GM23338 (cell line): ENCODE results near the gene ATP10B. TPM values are rescaled to one million over a fixed set of nuclear protein-coding genes. Genes with fewer than 3 reads are reported as not detected.

ENCODE experiments used
- ATAC-seq: fragments of 200-7000 bp; cut with Tn5 transposase; 3 replicates; pipeline ENCODE4 v1.9.1; 2020
- DNase-seq: peaks from one replicate; pipeline ENCODE4 v3.0.0-alpha.2; 2015; ENCODE audit warnings: low spot score
- H2AFZ ChIP-seq: fragments of 200-600 bp; sonication (generic); 2 replicates; pipeline ENCODE4 v1.8.0; 2016; ENCODE audit warnings: antibody characterized with exemption, mild to moderate bottlenecking, moderate library complexity
- H3F3A ChIP-seq: fragments of 200-600 bp; sonication (generic); replicated peaks from 2 replicates; pipeline ENCODE4 v1.8.0; 2017; ENCODE audit warnings: antibody characterized with exemption, mixed run types, low read depth
- H3K27ac ChIP-seq: fragments of 200-600 bp; sonication (generic); 2 replicates; pipeline ENCODE4 v1.6.1; 2016; ENCODE audit warnings: low read depth
- H3K27me3 ChIP-seq: fragments of 200-600 bp; sonication (generic); 2 replicates; pipeline ENCODE4 v1.8.0; 2016; ENCODE audit warnings: mild to moderate bottlenecking, mixed run types, moderate library complexity; ENCODE audit not compliant: insufficient read depth
- H3K36me3 ChIP-seq: fragments of 200-600 bp; sonication (generic); 2 replicates; pipeline ENCODE4 v1.8.0; 2016; ENCODE audit warnings: mild to moderate bottlenecking; ENCODE audit not compliant: insufficient read depth
- H3K4me1 ChIP-seq: fragments of 200-600 bp; sonication (generic); 2 replicates; pipeline ENCODE4 v1.8.0; 2016; ENCODE audit warnings: mild to moderate bottlenecking, moderate library complexity; ENCODE audit not compliant: insufficient read depth
- H3K4me2 ChIP-seq: fragments of 200-600 bp; sonication (generic); 2 replicates; pipeline ENCODE4 v1.7.1; 2017; ENCODE audit warnings: mixed run types
- H3K4me3 ChIP-seq: fragments of 200-600 bp; sonication (generic); 2 replicates; pipeline ENCODE4 v1.6.1; 2016; ENCODE audit warnings: mixed run types
- H3K79me2 ChIP-seq: fragments of 200-600 bp; sonication (generic); replicated peaks from 2 replicates; pipeline ENCODE4 v1.8.0; 2017; ENCODE audit warnings: mild to moderate bottlenecking; ENCODE audit not compliant: insufficient read depth
- H3K9me2 ChIP-seq: fragments of 200-600 bp; sonication (generic); 2 replicates; pipeline ENCODE4 v1.8.0; 2017; ENCODE audit not compliant: insufficient read depth
- H4K20me1 ChIP-seq: fragments of 200-600 bp; sonication (generic); replicated peaks from 2 replicates; pipeline ENCODE4 v1.8.0; 2017; ENCODE audit warnings: mild to moderate bottlenecking; ENCODE audit not compliant: insufficient read depth
- H3K27ac Mint-ChIP-seq: 2 replicates; pipeline ENCODE4 v1.8.0; 2020; ENCODE audit warnings: inconsistent platforms, mild to moderate bottlenecking, moderate library complexity, mixed read lengths
- H3K27me3 Mint-ChIP-seq: 3 replicates; pipeline ENCODE4 v1.8.0; 2022; ENCODE audit warnings: low read depth, mild to moderate bottlenecking, moderate library complexity, mixed read lengths, inconsistent platforms; ENCODE audit not compliant: insufficient read depth, poor library complexity
- H3K36me3 Mint-ChIP-seq: 3 replicates; pipeline ENCODE4 v1.8.0; 2021; ENCODE audit warnings: low read depth, mild to moderate bottlenecking, inconsistent platforms, moderate library complexity, mixed read lengths
- H3K4me1 Mint-ChIP-seq: 3 replicates; pipeline ENCODE4 v1.8.0; 2020; ENCODE audit warnings: mild to moderate bottlenecking, inconsistent platforms, mixed read lengths
- H3K4me3 Mint-ChIP-seq: 3 replicates; pipeline ENCODE4 v1.8.0; 2021; ENCODE audit warnings: moderate library complexity, mild to moderate bottlenecking, inconsistent platforms, mixed read lengths
- H3K9me3 Mint-ChIP-seq: 3 replicates; pipeline ENCODE4 v1.8.0; 2020; ENCODE audit warnings: moderate library complexity, mild to moderate bottlenecking, inconsistent platforms, mixed read lengths
- CREB1 ChIP-seq: fragments of 250-450 bp; sonication (Bioruptor Pico); IDR thresholded peaks from 2 replicates; pipeline ENCODE4 v1.5.0; 2020; ENCODE audit warnings: low read depth, mild to moderate bottlenecking, moderate library complexity
- NANOG ChIP-seq: IDR thresholded peaks from 2 replicates; pipeline ENCODE4 v1.6.1; 2016; ENCODE audit warnings: antibody characterized with exemption, borderline replicate concordance
- POLR2AphosphoS5 ChIP-seq: IDR thresholded peaks from 2 replicates; pipeline ENCODE4 v1.6.1; 2016; ENCODE audit warnings: antibody characterized with exemption, low read depth
- STAT1 ChIP-seq: IDR thresholded peaks from one replicate; pipeline ENCODE4 v1.6.1; 2016; ENCODE audit warnings: antibody characterized with exemption; ENCODE audit not compliant: unreplicated experiment
- ZNF114 ChIP-seq: fragments of 250-450 bp; sonication (Bioruptor Pico); IDR thresholded peaks from 2 replicates; pipeline ENCODE4 v1.5.0; 2020; ENCODE audit warnings: mild to moderate bottlenecking, moderate library complexity
- polyA plus RNA-seq: library from polyadenylated mRNA; unstranded; fragments of >200 nt; fragmentation: Nextera tagmentation; extraction: Ambion mirVana; gene quantifications from 2 replicates; pipeline ENCODE4 v1.2.1, GENCODE V29; 2016
- total RNA-seq: library from RNA; depleted of rRNA; stranded (reverse); fragments of >200 nt; shearing (Covaris generic); gene quantifications from 2 replicates; pipeline ENCODE4 v1.2.3, GENCODE V29; 2014
- TF ChIP-seq, protein P1 (sequence below): IDR thresholded peaks from one replicate; pipeline ENCODE4 v1.6.1; 2018; ENCODE audit warnings: antibody characterized with exemption; ENCODE audit not compliant: unreplicated experiment
- TF ChIP-seq, protein P2 (sequence below): fragments of 250-450 bp; sonication (Bioruptor Pico); IDR thresholded peaks from 2 replicates; pipeline ENCODE4 v1.5.0; 2020; ENCODE audit warnings: mild to moderate bottlenecking, moderate library complexity
- TF ChIP-seq, protein P3 (sequence below): IDR thresholded peaks from 2 replicates; pipeline ENCODE4 v1.6.1; 2016; ENCODE audit warnings: antibody characterized with exemption

ATP10B gene
- total and polyA plus RNA-seq, 2 experiments from 2014 or later, result 0.11 to 0.14 TPM

DNA sequence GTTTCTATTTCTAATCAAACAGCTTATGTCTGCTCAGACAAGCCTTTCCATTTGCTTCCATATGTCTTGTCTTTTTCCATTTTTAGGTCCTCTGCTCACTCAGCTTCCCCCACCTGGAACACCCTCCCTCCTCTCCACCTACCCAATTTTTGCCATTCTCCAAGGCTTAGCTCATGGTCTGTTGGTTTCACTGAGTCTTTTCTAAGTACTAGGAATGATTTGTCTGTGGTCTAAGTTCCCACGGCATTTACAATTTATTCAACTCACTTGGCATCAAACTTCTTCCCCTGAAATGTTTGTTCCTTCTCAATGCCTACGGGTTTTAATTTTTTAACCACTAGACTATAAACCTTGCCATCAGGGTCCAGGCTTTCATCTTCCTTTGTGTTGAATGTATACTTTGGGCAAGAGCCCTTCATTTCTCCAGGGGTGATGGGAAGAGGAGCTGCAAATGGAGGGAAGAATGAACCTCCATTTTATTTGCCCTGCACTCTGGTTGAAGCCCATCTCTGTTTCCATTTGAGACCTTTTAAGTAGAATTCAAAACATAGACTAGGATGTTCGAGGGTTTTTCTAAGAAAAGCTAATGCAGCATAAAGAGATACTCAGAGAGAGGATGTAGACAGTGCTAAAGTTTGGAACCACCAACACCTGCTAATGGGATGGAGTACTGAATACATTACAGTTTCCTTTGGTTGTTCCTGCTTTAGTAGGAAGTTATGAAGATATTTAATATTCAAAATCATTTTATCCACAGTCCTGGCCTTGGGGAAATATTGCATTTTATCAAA, 326.3 kb downstream of the ATP10B start:
- Histone ChIP-seq H3K4me2 (no peak overlapping the region), H3F3A (no peaks in the 10 kb centered on the region), H3K9me2 (no peaks in the 10 kb centered on the region), H4K20me1 (no peaks in the 10 kb centered on the region), H3K36me3 (no peaks in the 10 kb centered on the region), H3K27me3 (no peaks in the 10 kb centered on the region), H3K27ac (no peak overlapping the region), H2AFZ (no peak overlapping the region), H3K79me2 (no peaks in the 10 kb centered on the region), H3K4me1 (peaks cover 5% of the 10 kb centered on the region), H3K4me3 (no peak overlapping the region)
- Mint-ChIP-seq H3K36me3 (no peaks in the 10 kb centered on the region), H3K27me3 (peaks cover 2% of the 10 kb centered on the region), H3K27ac (no peak overlapping the region), H3K9me3 (no peaks in the 10 kb centered on the region), H3K4me3 (no peak overlapping the region), H3K4me1 (peaks cover 7% of the 10 kb centered on the region; the same call in 2 of the 3 replicates)
- no peak for DNase-seq
- TF ChIP-seq CREB1 (CRISPR knock-in tag) (no peak), STAT1 (no peak)
- no peak for ATAC-seq

DNA sequence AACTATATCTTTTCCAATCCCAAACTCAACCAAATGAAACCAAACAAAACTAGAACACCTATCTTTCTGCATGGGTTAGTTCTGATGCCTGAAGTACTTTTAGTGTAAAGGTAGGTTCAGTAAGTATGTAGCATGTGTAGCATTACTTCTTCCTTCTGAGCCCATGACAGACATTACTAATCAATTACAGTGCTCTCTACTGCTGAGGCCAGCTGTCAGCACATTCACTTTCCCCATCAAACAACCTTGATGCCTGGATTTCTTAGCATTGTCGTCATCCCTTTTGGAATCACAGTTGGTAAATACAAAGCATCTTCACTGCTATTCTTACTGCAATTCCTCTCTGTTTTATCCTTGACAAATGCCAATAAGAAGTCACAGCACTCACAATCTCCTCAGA, 327.2 kb downstream of the ATP10B start:
- Mint-ChIP-seq H3K27ac (no peak overlapping the region), H3K9me3 (no peaks in the 10 kb centered on the region), H3K4me3 (no peak overlapping the region), H3K27me3 (peaks cover 2% of the 10 kb centered on the region), H3K4me1 (peaks cover 7% of the 10 kb centered on the region; the same call in 2 of the 3 replicates), H3K36me3 (no peaks in the 10 kb centered on the region)
- Histone ChIP-seq H2AFZ (no peak overlapping the region; the same call in 1 of the 2 replicates), H3K4me2 (no peak overlapping the region), H3K9me2 (no peaks in the 10 kb centered on the region), H3K27ac (no peak overlapping the region), H3K27me3 (no peaks in the 10 kb centered on the region), H3K79me2 (no peaks in the 10 kb centered on the region), H3K36me3 (no peaks in the 10 kb centered on the region), H3K4me3 (no peak overlapping the region), H3F3A (no peaks in the 10 kb centered on the region), H4K20me1 (no peaks in the 10 kb centered on the region), H3K4me1 (peaks cover 5% of the 10 kb centered on the region)
- ATAC-seq (no peak), DNase-seq (no peak)
- TF ChIP-seq, protein P1, sequence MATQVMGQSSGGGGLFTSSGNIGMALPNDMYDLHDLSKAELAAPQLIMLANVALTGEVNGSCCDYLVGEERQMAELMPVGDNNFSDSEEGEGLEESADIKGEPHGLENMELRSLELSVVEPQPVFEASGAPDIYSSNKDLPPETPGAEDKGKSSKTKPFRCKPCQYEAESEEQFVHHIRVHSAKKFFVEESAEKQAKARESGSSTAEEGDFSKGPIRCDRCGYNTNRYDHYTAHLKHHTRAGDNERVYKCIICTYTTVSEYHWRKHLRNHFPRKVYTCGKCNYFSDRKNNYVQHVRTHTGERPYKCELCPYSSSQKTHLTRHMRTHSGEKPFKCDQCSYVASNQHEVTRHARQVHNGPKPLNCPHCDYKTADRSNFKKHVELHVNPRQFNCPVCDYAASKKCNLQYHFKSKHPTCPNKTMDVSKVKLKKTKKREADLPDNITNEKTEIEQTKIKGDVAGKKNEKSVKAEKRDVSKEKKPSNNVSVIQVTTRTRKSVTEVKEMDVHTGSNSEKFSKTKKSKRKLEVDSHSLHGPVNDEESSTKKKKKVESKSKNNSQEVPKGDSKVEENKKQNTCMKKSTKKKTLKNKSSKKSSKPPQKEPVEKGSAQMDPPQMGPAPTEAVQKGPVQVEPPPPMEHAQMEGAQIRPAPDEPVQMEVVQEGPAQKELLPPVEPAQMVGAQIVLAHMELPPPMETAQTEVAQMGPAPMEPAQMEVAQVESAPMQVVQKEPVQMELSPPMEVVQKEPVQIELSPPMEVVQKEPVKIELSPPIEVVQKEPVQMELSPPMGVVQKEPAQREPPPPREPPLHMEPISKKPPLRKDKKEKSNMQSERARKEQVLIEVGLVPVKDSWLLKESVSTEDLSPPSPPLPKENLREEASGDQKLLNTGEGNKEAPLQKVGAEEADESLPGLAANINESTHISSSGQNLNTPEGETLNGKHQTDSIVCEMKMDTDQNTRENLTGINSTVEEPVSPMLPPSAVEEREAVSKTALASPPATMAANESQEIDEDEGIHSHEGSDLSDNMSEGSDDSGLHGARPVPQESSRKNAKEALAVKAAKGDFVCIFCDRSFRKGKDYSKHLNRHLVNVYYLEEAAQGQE, result no peak
- no peak for TF ChIP-seq ZNF114
- TF ChIP-seq, protein P2, sequence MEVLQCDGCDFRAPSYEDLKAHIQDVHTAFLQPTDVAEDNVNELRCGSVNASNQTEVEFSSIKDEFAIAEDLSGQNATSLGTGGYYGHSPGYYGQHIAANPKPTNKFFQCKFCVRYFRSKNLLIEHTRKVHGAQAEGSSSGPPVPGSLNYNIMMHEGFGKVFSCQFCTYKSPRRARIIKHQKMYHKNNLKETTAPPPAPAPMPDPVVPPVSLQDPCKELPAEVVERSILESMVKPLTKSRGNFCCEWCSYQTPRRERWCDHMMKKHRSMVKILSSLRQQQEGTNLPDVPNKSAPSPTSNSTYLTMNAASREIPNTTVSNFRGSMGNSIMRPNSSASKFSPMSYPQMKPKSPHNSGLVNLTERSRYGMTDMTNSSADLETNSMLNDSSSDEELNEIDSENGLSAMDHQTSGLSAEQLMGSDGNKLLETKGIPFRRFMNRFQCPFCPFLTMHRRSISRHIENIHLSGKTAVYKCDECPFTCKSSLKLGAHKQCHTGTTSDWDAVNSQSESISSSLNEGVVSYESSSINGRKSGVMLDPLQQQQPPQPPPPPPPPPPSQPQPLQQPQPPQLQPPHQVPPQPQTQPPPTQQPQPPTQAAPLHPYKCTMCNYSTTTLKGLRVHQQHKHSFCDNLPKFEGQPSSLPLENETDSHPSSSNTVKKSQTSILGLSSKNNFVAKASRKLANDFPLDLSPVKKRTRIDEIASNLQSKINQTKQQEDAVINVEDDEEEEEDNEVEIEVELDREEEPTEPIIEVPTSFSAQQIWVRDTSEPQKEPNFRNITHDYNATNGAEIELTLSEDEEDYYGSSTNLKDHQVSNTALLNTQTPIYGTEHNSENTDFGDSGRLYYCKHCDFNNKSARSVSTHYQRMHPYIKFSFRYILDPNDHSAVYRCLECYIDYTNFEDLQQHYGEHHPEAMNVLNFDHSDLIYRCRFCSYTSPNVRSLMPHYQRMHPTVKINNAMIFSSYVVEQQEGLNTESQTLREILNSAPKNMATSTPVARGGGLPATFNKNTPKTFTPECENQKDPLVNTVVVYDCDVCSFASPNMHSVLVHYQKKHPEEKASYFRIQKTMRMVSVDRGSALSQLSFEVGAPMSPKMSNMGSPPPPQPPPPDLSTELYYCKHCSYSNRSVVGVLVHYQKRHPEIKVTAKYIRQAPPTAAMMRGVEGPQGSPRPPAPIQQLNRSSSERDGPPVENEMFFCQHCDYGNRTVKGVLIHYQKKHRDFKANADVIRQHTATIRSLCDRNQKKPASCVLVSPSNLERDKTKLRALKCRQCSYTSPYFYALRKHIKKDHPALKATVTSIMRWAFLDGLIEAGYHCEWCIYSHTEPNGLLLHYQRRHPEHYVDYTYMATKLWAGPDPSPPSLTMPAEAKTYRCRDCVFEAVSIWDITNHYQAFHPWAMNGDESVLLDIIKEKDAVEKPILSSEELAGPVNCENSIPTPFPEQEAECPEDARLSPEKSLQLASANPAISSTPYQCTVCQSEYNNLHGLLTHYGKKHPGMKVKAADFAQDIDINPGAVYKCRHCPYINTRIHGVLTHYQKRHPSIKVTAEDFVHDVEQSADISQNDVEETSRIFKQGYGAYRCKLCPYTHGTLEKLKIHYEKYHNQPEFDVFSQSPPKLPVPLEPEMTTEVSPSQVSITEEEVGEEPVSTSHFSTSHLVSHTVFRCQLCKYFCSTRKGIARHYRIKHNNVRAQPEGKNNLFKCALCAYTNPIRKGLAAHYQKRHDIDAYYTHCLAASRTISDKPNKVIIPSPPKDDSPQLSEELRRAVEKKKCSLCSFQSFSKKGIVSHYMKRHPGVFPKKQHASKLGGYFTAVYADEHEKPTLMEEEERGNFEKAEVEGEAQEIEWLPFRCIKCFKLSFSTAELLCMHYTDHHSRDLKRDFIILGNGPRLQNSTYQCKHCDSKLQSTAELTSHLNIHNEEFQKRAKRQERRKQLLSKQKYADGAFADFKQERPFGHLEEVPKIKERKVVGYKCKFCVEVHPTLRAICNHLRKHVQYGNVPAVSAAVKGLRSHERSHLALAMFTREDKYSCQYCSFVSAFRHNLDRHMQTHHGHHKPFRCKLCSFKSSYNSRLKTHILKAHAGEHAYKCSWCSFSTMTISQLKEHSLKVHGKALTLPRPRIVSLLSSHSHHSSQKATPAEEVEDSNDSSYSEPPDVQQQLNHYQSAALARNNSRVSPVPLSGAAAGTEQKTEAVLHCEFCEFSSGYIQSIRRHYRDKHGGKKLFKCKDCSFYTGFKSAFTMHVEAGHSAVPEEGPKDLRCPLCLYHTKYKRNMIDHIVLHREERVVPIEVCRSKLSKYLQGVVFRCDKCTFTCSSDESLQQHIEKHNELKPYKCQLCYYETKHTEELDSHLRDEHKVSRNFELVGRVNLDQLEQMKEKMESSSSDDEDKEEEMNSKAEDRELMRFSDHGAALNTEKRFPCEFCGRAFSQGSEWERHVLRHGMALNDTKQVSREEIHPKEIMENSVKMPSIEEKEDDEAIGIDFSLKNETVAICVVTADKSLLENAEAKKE, result no peak
- no peak for TF ChIP-seq POLR2AphosphoS5
- TF ChIP-seq NANOG, result no peak
- TF ChIP-seq, protein P3, sequence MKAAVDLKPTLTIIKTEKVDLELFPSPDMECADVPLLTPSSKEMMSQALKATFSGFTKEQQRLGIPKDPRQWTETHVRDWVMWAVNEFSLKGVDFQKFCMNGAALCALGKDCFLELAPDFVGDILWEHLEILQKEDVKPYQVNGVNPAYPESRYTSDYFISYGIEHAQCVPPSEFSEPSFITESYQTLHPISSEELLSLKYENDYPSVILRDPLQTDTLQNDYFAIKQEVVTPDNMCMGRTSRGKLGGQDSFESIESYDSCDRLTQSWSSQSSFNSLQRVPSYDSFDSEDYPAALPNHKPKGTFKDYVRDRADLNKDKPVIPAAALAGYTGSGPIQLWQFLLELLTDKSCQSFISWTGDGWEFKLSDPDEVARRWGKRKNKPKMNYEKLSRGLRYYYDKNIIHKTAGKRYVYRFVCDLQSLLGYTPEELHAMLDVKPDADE, result no peak
- no peak for TF ChIP-seq STAT1
